Adrenal gland (tissue), 5 donors: ENCODE measurements around the gene TLR6.
"Not testable (repeated sequence)": the region's sequence is repeated elsewhere in the genome, so short reads cannot be mapped to it uniquely, and the experiment has no call there.

Experiments
- POLR2A ChIP-seq, 2 donors: fragments of 450-650 bp; IDR thresholded peaks; one replicate each; pipeline ENCODE4 v1.6.1; 2017; ENCODE audit warnings: antibody characterized with exemption in 2 of 2, mild to moderate bottlenecking in 2 of 2, moderate library complexity in 1 of 2
- TF ChIP-seq, protein P1 (sequence below), 6 experiments: fragments of 450-650 bp in 4 of 6; fragments of 200-600 bp in 2 of 6; sonication (generic) in 1 of 6; IDR thresholded peaks; 1 replicate in 5 of 6; 2 replicates in 1 of 6; pipeline versions ENCODE4 v1.5.1 to v1.8.0; 2016 to 2021; ENCODE audit warnings: antibody characterized with exemption in 6 of 6, mild to moderate bottlenecking in 2 of 6, moderate library complexity in 1 of 6
- donor health status: DM: no; HTN: no; CAD: no.

DNA sequence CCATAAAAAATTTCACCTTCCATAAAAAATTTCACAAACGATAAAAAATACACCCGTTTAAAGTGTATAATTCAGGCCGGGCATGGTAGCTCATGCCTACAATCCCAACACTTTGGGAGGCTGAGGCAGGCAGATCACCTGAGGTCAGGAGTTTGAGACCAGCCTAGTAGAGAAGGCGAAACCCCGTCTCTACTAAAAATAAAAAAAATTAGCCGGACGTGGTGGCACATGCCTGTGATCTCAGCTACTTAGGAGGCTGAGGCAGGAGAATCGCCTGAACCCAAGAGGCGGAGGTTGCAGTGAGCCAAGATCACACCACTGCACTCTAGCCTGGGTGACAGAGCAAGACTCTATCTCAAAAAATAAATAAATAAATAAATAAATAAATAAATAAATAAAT, 50.4 kb downstream of the TLR6 start:
- TF ChIP-seq, protein P1, sequence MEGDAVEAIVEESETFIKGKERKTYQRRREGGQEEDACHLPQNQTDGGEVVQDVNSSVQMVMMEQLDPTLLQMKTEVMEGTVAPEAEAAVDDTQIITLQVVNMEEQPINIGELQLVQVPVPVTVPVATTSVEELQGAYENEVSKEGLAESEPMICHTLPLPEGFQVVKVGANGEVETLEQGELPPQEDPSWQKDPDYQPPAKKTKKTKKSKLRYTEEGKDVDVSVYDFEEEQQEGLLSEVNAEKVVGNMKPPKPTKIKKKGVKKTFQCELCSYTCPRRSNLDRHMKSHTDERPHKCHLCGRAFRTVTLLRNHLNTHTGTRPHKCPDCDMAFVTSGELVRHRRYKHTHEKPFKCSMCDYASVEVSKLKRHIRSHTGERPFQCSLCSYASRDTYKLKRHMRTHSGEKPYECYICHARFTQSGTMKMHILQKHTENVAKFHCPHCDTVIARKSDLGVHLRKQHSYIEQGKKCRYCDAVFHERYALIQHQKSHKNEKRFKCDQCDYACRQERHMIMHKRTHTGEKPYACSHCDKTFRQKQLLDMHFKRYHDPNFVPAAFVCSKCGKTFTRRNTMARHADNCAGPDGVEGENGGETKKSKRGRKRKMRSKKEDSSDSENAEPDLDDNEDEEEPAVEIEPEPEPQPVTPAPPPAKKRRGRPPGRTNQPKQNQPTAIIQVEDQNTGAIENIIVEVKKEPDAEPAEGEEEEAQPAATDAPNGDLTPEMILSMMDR (IDR thresholded peaks at IDR 0.05): not testable (repeated sequence)
- not testable (repeated sequence) for TF ChIP-seq POLR2A (IDR thresholded peaks at IDR 0.05)
